ENCODE results near the gene NRXN3.
A peak's percentile ranks its signal among the peaks of the same experiment; 100 is the strongest.

The NRXN3 gene

GRCh38 chr14:78170203-78170602 is at the start of gene NRXN3:
NRXN3 (plus strand) TSS chr14:78170373; CDS start chr14:78243094, 72,721 bp downstream.
- DNase-seq, result peak; percentile 91

DNA sequence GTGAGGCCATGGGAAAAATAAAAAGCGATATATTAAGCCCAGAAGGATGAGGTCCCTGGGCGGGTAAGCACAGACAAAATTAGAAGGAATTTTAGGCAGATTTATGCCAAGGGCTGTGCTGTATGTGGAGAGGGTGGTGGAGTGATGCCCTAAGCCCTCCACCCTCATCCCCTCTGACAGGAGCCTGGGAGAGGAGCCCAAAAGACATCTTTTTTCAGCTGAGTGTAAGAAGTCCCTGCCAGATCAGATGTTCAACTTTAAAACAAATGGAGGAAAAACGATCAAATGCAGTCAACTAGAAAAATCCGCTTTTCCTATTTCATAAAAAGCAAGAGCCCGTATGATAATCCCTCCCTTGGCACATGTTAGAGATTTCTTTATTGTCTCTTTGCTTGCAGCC is 47.7 kb upstream of the NRXN3 start:
- DNase-seq, result no peak

DNA sequence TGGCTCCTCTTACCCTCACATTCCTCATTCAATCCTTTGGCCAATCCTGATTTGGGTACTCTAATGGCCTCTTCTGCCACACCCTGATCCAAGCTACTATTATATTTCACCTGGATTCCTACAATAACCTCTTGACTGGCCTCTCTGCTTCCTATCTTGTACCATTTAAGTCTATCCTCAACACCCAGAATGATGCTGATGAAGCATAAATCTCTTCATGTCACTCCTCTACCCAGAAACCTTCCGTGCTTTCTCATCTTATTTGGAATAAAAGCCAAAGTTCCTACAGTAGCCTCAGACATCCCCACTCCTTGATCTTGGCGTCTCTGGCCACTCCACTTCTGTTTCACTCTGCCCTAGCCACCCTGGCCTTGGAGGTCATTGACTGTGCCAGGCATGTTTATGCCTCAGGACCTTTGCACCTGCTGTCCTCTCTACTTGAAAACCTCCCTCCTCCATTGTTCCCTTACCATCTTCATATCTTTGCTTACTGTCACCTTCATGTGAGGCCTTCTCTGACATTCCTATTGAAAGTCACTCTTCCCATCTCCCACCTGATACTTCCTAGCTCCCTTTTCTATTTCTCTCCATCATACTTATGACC is 46.4 kb upstream of the NRXN3 start:
- DNase-seq, result no peak

- no peak for DNase-seq
Measured at GRCh38 chr14:78127961-78128360, 42.2 kb upstream of the NRXN3 start.

- no peak for DNase-seq
Measured at GRCh38 chr14:78129375-78129774, 40.8 kb upstream of the NRXN3 start.

GRCh38 chr14:78130356-78130755 is 39.8 kb upstream of the NRXN3 start:
- DNase-seq, result no peak

- DNase-seq, result no peak
Measured at GRCh38 chr14:78131201-78131600, 39.0 kb upstream of the NRXN3 start.

- DNase-seq, result no peak
Measured at GRCh38 chr14:78131616-78132015, 38.6 kb upstream of the NRXN3 start.

- DNase-seq, result no peak
Measured at GRCh38 chr14:78135450-78135891, 34.7 kb upstream of the NRXN3 start.

GRCh38 chr14:78136695-78137094 is 33.5 kb upstream of the NRXN3 start:
- DNase-seq, result no peak

DNA sequence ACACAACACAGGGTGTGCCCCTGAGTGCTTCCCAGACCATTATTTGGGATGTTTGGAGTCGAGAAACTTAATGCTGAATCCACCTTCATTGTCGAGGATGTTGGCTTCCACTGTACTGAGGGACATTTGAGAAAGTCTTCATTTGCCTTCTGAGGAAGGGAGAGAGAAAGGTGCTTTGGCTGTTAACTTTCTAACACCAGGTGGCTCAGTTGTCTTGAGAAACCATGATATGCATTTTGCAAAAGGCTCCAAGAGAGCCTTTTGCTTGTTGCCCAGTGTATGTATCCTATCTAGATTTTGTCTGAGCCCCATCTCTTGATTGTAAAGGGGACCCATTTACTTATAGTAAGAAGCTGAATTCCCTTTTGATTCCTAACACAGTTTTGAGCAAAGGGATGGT is 28.6 kb upstream of the NRXN3 start:
- DNase-seq, result no peak

DNA sequence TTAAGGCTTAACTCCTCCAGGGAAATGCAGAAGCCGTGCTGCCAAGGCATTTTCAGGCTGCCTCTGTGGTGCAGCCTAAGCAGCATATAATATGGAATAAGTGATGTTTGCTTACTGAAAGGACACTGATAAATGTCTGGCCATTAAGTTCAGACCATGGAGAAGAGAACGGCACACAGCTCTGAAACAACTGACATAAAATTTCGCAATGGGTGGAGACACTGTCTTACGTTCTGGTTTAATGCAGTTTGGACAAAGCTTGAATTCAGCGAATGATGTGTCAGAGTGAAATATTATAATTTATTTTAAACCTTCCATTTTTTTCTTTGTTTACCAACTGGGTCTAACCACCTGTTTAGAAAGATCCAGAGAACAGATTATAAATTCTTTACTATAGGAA is 27.2 kb upstream of the NRXN3 start:
- DNase-seq, result no peak

- no peak for DNase-seq
Measured at GRCh38 chr14:78143489-78144145, 26.6 kb upstream of the NRXN3 start.

DNA sequence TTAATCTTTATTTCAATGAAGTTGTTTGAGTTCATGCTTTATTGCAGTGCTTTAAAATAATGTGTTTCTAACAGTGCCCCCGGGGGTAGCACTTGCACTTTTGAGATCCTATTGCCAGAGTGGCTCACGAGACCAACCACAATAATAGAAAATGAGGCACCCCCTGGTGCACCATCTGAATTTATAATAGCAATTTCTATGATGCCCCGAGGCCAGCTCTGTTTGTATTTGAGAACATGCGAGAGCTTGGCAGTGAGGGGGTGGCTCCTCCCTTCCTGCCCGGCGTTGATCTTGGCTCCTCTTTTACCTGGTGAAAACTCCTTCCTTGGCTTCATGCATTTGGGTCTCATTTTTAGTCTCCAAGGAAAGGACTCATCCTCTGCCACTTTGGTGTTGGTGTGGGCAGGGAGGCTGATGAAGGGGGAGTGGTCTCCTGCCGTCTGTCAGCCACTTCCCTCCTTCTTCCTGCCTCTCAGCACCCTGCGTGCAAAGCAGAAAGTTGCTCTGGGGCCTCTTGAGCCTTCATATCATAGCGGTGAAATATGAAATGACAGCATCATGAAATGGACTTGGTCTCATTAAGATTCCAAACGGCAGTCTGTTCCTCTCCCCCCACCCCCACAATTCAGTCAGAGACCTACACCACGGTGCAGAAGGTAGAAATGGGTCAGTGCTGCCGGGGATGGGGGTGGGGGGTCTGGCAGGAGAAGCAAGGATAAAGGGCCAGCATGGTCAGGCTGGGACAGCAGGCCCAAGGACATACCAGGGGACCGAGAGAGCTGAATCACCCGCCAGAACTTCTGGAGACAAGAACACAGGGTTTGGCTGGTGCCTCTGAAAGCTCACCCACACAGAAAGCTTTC is 17.7 kb upstream of the NRXN3 start:
- peak; percentile 94 for DNase-seq

DNA sequence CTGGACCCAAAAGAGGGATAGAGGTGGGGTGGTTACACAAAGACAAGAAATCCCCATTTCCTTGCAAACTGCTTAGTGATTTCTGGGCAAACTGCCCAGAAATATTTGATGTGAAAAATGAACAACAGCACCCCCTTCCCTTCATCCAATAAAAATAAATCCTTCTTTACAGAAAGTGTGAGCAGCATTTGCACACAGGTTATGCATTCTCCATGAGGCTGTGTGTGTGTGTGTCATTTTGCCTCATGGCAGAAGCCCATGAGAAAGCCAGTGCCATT is 17.2 kb upstream of the NRXN3 start:
- peak; percentile 78 for DNase-seq

- DNase-seq, result no peak
Measured at GRCh38 chr14:78154827-78155226, 15.3 kb upstream of the NRXN3 start.

GRCh38 chr14:78156196-78156595 is 14.0 kb upstream of the NRXN3 start:
- no peak for DNase-seq

GRCh38 chr14:78157494-78158437 is 12.4 kb upstream of the NRXN3 start:
- no peak for DNase-seq

DNA sequence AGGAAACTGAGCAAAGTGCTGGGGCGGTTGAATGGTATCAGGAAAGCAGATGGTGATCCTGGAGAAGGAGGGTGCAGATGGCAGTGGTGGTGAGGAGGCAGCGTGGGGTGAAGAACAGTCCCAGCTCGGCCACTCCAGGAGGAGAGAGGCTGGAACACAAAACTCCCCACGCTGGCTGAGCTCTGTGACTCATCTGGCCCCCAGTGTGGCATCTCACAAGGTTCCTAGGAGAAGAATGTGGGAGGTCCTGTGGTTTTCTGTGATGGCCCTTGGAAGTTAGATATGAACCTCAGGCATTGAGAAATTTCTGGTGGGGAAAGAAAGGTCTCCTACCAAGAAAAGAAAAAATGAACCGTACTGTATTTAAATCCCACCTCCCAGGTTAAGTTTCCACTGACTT is 8.0 kb upstream of the NRXN3 start:
- no peak for DNase-seq

GRCh38 chr14:78164226-78164853 is 5.8 kb upstream of the NRXN3 start:
- DNase-seq, result no peak

- peak; percentile 72 for DNase-seq
Measured at GRCh38 chr14:78172428-78172827, 2.3 kb downstream of the NRXN3 start.

GRCh38 chr14:78173346-78174035 is 3.3 kb downstream of the NRXN3 start:
- DNase-seq, result peak; percentile 82
